ENCODE data around the gene KLF16. TPM values are rescaled to one million over a fixed set of nuclear protein-coding genes. Genes with fewer than 3 reads are reported as not detected.

Gene KLF16
- 10 to 100 TPM; 21.5 to 21.8 TPM for total RNA-seq

DNA sequence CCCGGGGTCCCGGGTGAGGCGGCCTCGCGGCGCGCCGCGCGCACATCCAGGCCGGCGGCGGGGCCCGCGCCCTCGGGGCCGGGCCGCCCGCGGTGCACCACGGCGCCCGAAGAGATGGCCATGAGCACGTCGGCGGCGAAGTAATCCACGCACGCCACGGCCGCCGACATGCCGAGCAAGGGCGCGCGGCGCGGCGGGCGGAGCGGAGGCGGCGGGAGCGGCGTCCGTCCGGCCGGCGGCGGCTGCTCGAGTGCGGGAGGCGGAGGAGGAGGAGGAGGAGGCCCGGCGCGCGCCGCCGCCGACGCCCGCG is at the start of gene KLF16:
KLF16 (minus strand) TSS at position 252 of the 310 bp plus-strand sequence; CDS start at position 170, 82 bp downstream.
- ATAC-seq (ENCODE audit: low read depth) (no peak), DNase-seq (no peak)
- POLR2A ChIA-PET: no interaction called here
- peaks cover 15% of the 10 kb centered on the region for H3K4me1 Mint-ChIP-seq
- H3K36me3 Mint-ChIP-seq: no peaks in the 10 kb centered on the region
- H3K27ac Mint-ChIP-seq: peak within 1 kb of the TSS; percentile 93
- no peaks in the 10 kb centered on the region for H3K27me3 Mint-ChIP-seq
- H3K9me3 Mint-ChIP-seq: no peaks in the 10 kb centered on the region
- peak within 1 kb of the TSS; percentile 96 for H3K4me3 Mint-ChIP-seq

DNA sequence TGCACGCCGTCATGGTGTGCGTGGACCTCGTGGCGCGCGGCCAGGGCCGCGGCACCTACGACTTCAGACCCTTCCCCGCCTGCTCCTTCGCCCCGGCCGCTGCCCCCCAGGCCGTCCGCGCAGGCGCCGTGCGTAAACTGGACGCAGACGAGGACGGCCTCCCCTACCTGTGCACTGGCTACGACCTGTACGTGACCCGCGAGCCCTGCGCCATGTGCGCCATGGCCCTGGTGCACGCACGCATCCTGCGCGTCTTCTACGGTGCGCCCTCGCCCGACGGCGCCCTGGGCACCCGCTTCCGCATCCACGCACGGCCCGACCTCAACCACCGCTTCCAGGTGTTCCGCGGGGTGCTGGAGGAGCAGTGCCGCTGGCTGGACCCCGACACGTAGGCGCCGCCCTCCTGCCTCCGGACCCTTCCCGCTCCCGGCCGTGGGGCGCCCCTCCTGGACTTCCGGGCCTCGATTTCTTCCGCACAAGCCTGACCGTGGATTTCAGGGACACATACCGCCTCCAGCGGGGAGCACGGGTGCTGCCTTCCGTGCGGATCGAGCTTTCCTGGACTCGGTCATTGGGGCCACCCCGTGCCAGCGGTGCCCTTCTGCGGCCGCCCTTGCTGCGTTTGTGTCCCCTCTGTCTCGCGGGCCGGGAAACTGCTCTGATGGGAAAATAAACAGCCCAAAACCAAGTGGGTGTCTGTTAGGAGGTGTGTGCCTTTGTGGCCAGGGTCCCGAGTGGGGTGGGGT is 49.6 kb upstream of the KLF16 start:
- peaks cover 18% of the 10 kb centered on the region for H3K4me1 Mint-ChIP-seq
- POLR2A ChIA-PET: no interaction called here
- no peak for ATAC-seq (ENCODE audit: low read depth)
- no peak overlapping the region for H3K27ac Mint-ChIP-seq
- no peak overlapping the region for H3K4me3 Mint-ChIP-seq
- no peaks in the 10 kb centered on the region for H3K9me3 Mint-ChIP-seq
- H3K36me3 Mint-ChIP-seq: peaks cover 2% of the 10 kb centered on the region
- no peaks in the 10 kb centered on the region for H3K27me3 Mint-ChIP-seq
- DNase-seq: no peak

DNA sequence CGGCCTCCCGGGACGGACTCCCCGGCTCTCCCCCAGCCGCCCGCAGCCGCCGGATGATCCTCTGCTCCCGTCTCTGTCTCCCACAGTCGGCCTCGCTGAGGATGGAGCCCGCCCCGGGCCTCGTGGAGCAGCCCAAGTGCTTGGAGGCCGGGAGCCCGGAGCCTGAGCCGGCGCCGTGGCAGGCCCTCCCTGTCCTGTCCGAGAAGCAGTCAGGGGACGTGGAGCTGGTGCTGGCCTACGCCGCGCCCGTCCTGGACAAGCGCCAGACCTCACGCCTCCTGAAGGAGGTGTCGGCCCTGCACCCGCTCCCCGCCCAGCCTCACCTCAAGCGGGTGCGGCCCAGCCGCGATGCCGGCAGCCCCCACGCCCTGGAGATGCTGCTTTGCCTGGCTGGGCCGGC is 48.6 kb upstream of the KLF16 start:
- DNase-seq: no peak
- Mint-ChIP-seq H3K27ac (no peak overlapping the region), H3K4me3 (no peak overlapping the region), H3K36me3 (peaks cover 2% of the 10 kb centered on the region), H3K9me3 (no peaks in the 10 kb centered on the region), H3K4me1 (peaks cover 18% of the 10 kb centered on the region), H3K27me3 (no peaks in the 10 kb centered on the region)
- no peak for ATAC-seq (ENCODE audit: low read depth)
- POLR2A ChIA-PET: no interaction called here

DNA sequence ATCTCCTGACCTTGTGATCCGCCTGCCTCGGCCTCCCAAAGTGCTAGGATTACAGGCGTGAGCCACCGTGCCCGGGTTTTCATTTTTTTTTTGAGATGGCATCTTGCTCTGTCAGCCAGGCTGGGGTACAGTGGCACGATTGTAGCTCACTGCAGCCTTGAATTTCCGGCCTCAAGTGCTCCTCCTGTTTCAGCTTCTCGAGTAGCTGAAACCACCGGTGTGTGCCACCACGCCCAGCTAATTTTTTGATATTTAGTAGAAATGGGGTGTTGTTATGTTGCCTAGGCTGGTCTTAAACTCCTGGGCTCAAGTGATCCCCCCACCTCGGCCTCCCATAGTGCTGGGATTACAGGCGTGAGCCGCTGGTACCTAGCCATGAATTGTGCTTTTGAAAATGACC is 47.7 kb upstream of the KLF16 start:
- Mint-ChIP-seq H3K4me1 (peaks cover 18% of the 10 kb centered on the region), H3K9me3 (no peaks in the 10 kb centered on the region), H3K36me3 (peaks cover 2% of the 10 kb centered on the region), H3K27ac (no peak overlapping the region), H3K4me3 (no peak overlapping the region), H3K27me3 (no peaks in the 10 kb centered on the region)
- POLR2A ChIA-PET: interaction anchor here (0.7 kb wide), 1 partner anchor 39 kb away, joined by 5 read pairs; no protein-coding TSS in a partner anchor
- no peak for ATAC-seq (ENCODE audit: low read depth)
- no peak for DNase-seq

DNA sequence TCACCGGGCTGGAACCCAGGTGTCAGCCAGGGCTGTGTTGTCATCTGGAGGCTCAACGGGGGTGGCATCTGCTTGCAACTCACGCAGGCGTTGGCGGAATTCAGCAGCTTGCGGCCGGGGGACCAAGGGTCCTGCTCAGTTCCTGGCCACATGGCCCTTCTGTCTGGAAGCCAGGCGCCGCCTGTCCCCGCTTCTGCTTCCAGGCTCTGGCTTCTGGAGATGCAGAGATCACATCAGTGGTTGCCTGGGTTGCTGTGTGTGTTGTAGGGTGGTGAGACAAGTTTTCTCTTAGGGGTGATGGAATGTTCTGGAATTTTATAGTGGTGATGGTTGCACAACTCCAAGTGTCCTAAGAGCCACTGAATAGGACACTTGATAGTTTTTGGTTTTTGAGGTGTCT is 46.8 kb upstream of the KLF16 start:
- no peak overlapping the region for H3K4me3 Mint-ChIP-seq
- ATAC-seq (ENCODE audit: low read depth) (no peak), DNase-seq (no peak)
- H3K4me1 Mint-ChIP-seq: peaks cover 23% of the 10 kb centered on the region
- no peaks in the 10 kb centered on the region for H3K9me3 Mint-ChIP-seq
- POLR2A ChIA-PET: interaction anchor here (0.7 kb wide), 1 partner anchor 38 kb away, joined by 5 read pairs; no protein-coding TSS in a partner anchor
- H3K27ac Mint-ChIP-seq: peak overlapping the region; percentile 43
- peaks cover 2% of the 10 kb centered on the region for H3K36me3 Mint-ChIP-seq
- H3K27me3 Mint-ChIP-seq: no peaks in the 10 kb centered on the region

DNA sequence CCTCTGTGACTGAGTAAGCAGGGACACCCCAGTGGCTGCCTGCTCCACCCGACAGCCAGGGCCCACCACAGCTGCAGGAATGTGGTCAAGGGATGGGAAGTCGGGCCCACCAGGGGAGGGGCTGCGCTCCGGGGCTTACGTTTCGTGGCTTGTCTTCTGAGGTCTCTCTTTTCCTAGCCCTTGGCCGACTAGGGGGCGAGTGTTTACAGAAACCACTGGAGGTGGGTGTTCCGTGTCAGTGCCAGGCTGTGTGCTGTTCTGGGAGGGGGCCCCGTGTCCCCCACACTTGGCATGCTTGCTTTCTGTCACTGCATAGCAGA is 46.3 kb upstream of the KLF16 start:
- ATAC-seq (ENCODE audit: low read depth): no peak
- H3K27me3 Mint-ChIP-seq: no peaks in the 10 kb centered on the region
- POLR2A ChIA-PET: interaction anchor here (0.6 to 1.0 kb wide), 2 partner anchors 33 to 108 kb away, joined by 3 to 5 read pairs; no protein-coding TSS in a partner anchor
- peak overlapping the region; percentile 22 for H3K4me3 Mint-ChIP-seq
- no peak overlapping the region for H3K27ac Mint-ChIP-seq
- peaks cover 2% of the 10 kb centered on the region for H3K36me3 Mint-ChIP-seq
- H3K9me3 Mint-ChIP-seq: no peaks in the 10 kb centered on the region
- peaks cover 25% of the 10 kb centered on the region for H3K4me1 Mint-ChIP-seq
- no peak for DNase-seq

DNA sequence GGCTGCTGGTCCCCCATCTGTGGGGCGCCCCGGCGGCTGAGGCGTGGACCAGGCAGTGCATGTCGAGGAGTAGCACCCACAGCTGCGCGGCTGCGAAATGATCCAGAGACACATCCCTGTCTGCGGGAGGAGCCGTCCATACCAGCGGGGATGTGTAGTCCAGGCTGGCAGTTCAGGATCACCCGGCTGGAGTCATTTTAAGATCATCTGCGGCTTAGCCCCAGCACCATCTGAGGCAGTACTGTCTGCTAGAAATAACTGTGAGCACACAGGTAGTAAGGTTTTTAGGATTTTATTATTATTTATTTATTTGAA is 44.9 kb upstream of the KLF16 start:
- ATAC-seq (ENCODE audit: low read depth) (no peak), DNase-seq (no peak)
- Mint-ChIP-seq H3K27ac (no peak overlapping the region), H3K27me3 (no peaks in the 10 kb centered on the region), H3K4me3 (no peak overlapping the region), H3K9me3 (no peaks in the 10 kb centered on the region), H3K4me1 (peaks cover 36% of the 10 kb centered on the region), H3K36me3 (peaks cover 2% of the 10 kb centered on the region)
- POLR2A ChIA-PET: interaction anchor here (0.9 kb wide), 1 partner anchor 20 kb away, joined by 3 read pairs; no protein-coding TSS in a partner anchor

DNA sequence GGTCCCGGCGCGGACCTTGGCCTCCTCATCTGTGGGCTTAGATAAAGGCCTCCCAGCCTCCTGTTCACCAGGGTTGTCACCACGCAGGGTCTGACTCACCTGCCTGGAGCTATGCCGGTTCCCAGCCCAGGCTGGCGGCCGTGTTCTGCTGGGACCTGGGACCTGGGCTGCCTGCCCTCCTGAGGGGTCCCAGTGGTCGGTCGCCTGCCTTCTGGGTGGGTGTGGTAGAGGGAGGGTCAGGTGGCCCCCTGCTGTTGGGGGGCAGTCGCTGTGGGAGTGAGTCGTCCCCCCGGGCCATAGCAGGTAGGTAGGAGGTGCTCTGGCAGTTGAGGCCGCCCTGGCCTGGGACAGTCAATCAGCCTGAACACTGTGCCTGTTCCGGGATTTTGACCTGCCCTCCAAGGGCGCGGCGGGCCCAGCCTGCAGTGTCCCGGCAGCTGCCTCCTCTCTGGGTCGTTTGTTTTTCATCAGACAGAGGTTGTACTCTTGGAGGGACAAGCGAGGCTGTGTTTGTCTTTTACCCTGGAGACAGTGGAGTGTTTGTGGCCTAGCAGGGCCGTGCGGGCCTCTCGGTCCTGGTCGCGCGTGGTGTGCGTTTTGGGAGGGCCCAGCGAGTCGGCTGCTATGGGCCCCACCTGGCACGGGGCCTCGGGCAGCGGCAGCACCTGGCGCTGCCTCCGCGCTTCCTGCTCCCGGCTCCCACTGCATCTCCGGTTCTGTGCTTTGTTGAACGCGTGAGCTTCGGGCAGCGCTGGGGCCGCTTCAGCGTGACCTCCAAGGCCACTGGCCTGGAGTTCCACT is 44.4 kb upstream of the KLF16 start:
- Mint-ChIP-seq H3K36me3 (peaks cover 2% of the 10 kb centered on the region), H3K4me3 (no peak overlapping the region), H3K27ac (no peak overlapping the region), H3K4me1 (peaks cover 40% of the 10 kb centered on the region), H3K9me3 (no peaks in the 10 kb centered on the region), H3K27me3 (no peaks in the 10 kb centered on the region)
- DNase-seq (no peak), ATAC-seq (ENCODE audit: low read depth) (no peak)
- POLR2A ChIA-PET: no interaction called here

DNA sequence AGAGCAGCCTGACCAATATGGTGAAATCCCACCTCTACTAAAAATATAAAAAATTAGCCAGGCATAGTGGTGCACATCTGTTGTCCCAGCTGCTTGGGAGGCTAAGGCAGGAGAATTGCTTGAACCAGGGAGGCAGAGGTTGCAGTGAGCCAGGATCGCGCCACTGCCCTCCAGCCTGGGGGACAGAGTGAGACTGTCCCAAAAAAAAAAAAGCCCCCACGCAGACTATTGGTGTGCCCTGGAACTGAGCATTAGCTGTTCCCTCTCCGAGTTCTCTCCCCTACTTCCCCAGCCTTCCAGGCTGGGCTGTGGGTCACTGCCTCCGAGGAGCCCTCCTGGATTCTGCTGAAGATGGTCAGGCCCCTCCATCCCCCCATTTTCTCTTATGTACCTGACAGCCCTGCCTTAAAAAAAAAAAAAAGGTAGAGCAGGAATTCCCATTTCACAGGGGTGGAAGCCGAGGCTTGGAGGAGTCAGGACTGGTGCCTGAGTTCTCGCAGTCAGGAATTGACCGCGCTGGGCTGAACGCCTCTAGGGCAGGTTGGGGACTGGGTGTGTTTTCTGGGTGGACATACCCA is 43.7 kb upstream of the KLF16 start:
- H3K27ac Mint-ChIP-seq: no peak overlapping the region
- no peaks in the 10 kb centered on the region for H3K9me3 Mint-ChIP-seq
- POLR2A ChIA-PET: no interaction called here
- peaks cover 42% of the 10 kb centered on the region for H3K4me1 Mint-ChIP-seq
- H3K36me3 Mint-ChIP-seq: peaks cover 2% of the 10 kb centered on the region
- no peak for ATAC-seq (ENCODE audit: low read depth)
- H3K4me3 Mint-ChIP-seq: no peak overlapping the region
- no peak for DNase-seq
- H3K27me3 Mint-ChIP-seq: no peaks in the 10 kb centered on the region

DNA sequence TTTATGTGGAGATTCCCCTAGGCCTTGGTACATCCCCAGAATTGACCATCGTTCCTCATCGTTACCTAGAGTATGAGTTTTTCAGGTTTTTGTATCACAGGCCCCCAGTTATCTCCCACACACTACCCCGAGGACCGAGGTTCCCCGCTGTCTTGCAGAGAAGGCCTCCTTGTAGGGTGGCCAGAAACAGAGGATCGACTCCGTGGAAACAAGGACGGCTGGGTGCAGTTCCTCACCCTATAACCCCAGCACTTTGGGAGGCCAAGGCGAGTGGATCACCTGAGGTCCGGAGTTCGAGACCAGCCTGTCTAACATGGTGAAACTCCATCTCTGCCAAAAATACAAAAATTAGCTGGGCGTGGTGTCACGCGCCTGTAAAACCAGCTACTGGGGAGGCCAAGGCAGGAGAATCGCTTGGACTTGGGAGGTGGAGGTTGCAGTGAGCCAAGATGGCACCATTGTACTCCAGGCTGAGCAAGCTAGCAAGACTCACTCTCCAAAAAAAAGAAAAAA is 42.5 kb upstream of the KLF16 start:
- Mint-ChIP-seq H3K4me3 (peak overlapping the region; percentile 88), H3K9me3 (no peaks in the 10 kb centered on the region), H3K36me3 (peaks cover 2% of the 10 kb centered on the region), H3K27me3 (no peaks in the 10 kb centered on the region), H3K27ac (peak overlapping the region; percentile 82), H3K4me1 (peaks cover 42% of the 10 kb centered on the region)
- POLR2A ChIA-PET: interaction anchor here (0.6 to 1.7 kb wide), 5 partner anchors 9 to 249 kb away, joined by 3 to 10 read pairs (median 4); no protein-coding TSS in a partner anchor
- DNase-seq (no peak), ATAC-seq (ENCODE audit: low read depth) (no peak)

DNA sequence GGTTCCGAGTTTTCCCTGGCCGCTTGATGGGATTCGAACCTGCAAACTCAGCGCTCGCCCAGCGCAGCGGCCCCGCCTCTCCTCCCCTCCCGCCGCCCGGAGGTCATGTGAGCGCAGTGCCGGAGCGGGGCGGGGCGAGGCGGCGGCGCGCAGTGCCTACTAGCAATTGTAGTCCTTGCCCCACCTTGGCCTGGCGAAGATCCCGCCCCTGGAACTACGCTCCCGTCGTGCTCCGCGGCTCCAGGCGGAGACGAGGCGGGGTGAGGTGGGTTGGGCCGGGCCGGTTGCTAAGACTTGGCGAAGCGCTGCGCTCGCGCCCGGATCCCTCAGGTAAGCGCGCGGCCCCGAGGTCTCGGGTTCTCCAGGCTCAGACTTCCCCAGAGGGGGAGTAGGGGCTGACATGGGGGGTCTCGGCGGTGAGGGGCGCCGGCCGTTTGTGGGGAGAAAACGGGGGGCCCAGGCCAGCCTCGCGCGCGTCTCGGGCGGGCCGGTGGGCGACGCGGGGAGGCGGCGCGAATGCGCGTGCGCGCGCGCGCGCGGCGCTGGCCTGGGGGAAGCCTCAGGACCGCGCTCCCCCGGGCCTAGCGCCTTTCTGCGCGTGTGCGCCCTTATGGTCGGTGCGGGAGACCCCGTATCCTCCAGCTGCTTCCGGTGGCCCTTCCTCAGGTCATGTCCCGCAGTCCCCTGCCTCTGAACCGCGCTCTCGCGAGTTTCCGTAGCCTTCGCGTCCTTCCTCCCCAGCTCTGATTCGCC is 41.9 kb upstream of the KLF16 start, which contains the start of the genes ADAT3 and SCAMP4:
ADAT3 (plus strand) TSS at position 290 of the 753 bp plus-strand sequence. CDS start 6,649 bp downstream, outside the sequence.
SCAMP4 (plus strand) TSS at position 290 of the 753 bp plus-strand sequence. CDS start 9,621 bp downstream, outside the sequence.
- ATAC-seq (ENCODE audit: low read depth) (peak; percentile 95), DNase-seq (peak; percentile 98)
- peak within 1 kb of the TSS; percentile 88 for H3K4me3 Mint-ChIP-seq
- POLR2A ChIA-PET: interaction anchor here (0.6 to 1.7 kb wide), 7 partner anchors 8 to 250 kb away, joined by 3 to 10 read pairs (median 3); no protein-coding TSS in a partner anchor
- peaks cover 1% of the 10 kb centered on the region for H3K36me3 Mint-ChIP-seq
- no peaks in the 10 kb centered on the region for H3K27me3 Mint-ChIP-seq
- H3K27ac Mint-ChIP-seq: peak within 1 kb of the TSS; percentile 85
- H3K9me3 Mint-ChIP-seq: no peaks in the 10 kb centered on the region
- peaks cover 41% of the 10 kb centered on the region for H3K4me1 Mint-ChIP-seq

DNA sequence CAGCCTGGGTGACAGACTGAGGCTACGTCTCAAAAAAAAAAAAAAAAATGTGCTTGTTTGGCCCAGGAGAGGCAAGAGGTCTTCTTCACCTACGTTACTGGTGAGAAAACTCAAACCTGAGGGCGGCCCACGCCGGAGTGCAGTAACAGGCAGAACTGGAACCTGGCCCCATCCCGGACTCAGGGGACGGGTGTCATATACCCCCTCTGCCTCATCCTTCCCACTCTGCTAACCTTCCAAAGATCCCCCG is 41.4 kb upstream of the KLF16 start:
- H3K36me3 Mint-ChIP-seq: no peaks in the 10 kb centered on the region
- peaks cover 36% of the 10 kb centered on the region for H3K4me1 Mint-ChIP-seq
- ATAC-seq (ENCODE audit: low read depth) (peak; percentile 2), DNase-seq (no peak)
- no peaks in the 10 kb centered on the region for H3K9me3 Mint-ChIP-seq
- H3K4me3 Mint-ChIP-seq: peak overlapping the region; percentile 83
- peak overlapping the region; percentile 85 for H3K27ac Mint-ChIP-seq
- POLR2A ChIA-PET: interaction anchor here (0.7 to 1.9 kb wide), 4 partner anchors 30 to 757 kb away, joined by 3 to 7 read pairs (median 4); no protein-coding TSS in a partner anchor
- H3K27me3 Mint-ChIP-seq: no peaks in the 10 kb centered on the region

DNA sequence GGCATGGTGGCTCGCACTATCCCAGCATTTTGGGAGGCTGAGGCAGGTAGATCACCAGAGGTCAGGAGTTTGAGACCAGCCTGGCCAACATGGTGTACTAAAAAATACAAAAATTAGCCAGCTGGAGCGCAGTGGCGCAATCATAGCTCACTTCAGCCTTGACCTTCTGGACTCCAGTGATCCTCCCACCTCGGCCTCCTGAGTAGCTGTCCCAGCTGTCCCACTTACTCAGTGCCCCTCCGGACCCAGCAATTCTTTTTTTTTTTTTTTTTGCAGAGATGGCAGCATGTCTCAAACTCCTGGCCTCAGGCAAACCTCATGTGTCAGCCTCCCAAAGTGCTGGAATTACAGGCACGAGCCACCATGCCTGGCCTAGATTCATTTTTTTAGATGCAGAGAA is 39.5 kb upstream of the KLF16 start:
- Mint-ChIP-seq H3K27me3 (no peaks in the 10 kb centered on the region), H3K27ac (peak overlapping the region; percentile 25), H3K4me1 (peaks cover 24% of the 10 kb centered on the region), H3K4me3 (peak overlapping the region; percentile 41), H3K9me3 (no peaks in the 10 kb centered on the region), H3K36me3 (no peaks in the 10 kb centered on the region)
- DNase-seq: no peak
- POLR2A ChIA-PET: interaction anchor here (0.6 to 2.1 kb wide), 11 partner anchors 8 to 1388 kb away, joined by 3 to 15 read pairs (median 4); no protein-coding TSS in a partner anchor
- no peak for ATAC-seq (ENCODE audit: low read depth)

Data from activated naive CD8-positive, alpha-beta T cell treated with anti-CD3 and anti-CD28 coated beads, Interleukin-2, amount 10 ng/mL, durations not matched to agents 7 days and 5 days (primary cell).